PC-9 (cell line): ENCODE results near the gene FARS2.

ENCODE experiments used
- CTCF ChIP-seq: fragments of 200-600 bp; sonication (generic); conservative IDR thresholded peaks from 2 replicates; pipeline ENCODE4 v1.6.1; 2017; ENCODE audit warnings: mixed run types, antibody characterized with exemption, mild to moderate bottlenecking, moderate library complexity
- EZH2 ChIP-seq: fragments of 200-600 bp; sonication (generic); IDR thresholded peaks from 2 replicates; pipeline ENCODE4 v1.8.0; 2017; ENCODE audit warnings: antibody characterized with exemption, low read depth

- TF ChIP-seq CTCF (no peak), EZH2 (no peak)
These were observed 238.5 kb downstream of the FARS2 start for GRCh38 chr6:5499644-5500306.
